Amniotic epithelial cell (primary cell): ENCODE measurements around the gene FOXO3.
A peak's percentile ranks its signal among the peaks of the same experiment; 100 is the strongest.

Source experiments
- DNase-seq: peaks from one replicate; pipeline ENCODE4 v3.0.0-alpha.2; 2010; ENCODE audit warnings: low read depth

The FOXO3 gene

DNA sequence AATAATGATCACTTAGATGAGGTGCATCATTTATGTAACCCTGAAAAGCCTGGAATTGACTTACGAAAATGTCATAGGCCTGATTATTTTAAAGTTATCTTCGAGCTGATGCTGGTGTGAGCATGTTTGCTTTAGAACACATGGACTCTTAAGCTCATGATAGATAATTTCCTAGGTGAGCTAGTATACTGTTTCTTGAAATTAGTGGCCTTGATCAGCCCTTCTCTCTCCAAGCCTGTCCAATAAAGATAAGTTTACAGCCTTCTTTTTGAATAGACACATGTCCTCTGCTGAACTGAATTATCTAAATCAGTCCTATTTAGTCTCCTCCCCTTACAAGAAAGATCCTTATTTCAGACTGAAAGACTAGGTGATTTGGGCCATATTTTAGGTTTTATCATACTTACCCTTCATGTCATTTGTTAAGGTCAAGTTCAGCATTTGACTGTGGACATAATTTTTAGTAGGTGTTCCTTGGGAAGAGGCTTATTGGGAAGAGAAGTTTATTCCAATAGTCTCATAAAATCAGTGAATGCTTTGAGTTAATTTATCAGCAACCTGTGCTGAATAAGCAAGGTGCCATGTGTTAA lies 15.3 kb downstream of the FOXO3 start:
- DNase-seq, result no peak

DNA sequence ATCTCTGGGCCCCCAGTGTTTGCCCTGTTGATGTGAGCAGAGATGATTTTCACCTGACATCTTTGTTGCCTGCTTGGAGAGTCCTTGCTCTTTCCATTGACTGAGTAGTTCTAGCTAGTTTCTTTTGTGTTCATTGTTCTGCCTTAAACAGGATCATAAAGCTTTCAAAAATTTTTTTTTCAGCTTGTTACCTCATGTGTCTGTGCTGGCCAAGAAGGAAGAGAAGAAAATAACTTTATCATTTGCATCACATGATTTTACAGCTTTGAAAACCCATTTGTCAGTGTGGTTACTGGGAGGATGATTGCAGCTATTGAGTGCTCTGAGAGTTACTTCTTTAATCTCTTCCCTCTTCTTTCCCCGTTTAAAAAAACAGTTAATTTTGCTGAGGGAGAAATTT lies 16.0 kb downstream of the FOXO3 start:
- peak; percentile 78 for DNase-seq

DNA sequence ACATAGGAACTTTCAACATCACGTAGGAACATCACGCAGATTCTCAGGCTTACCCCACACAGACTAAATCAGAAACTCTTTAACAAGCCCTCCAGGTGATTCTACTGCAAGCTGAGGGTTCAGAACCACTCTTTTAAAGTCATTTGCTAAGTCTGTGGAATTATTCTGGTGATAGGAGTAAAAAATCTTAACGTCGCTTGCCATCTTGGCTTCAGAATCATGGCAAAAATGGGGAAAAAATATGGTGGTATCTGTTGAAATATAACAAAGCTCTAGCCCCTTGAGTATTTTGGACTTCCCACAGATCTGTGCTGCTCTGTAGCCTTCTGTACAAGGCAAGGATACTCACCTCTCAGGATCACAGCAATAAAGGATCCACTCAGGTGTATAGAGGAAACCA lies 17.4 kb downstream of the FOXO3 start:
- no peak for DNase-seq

DNA sequence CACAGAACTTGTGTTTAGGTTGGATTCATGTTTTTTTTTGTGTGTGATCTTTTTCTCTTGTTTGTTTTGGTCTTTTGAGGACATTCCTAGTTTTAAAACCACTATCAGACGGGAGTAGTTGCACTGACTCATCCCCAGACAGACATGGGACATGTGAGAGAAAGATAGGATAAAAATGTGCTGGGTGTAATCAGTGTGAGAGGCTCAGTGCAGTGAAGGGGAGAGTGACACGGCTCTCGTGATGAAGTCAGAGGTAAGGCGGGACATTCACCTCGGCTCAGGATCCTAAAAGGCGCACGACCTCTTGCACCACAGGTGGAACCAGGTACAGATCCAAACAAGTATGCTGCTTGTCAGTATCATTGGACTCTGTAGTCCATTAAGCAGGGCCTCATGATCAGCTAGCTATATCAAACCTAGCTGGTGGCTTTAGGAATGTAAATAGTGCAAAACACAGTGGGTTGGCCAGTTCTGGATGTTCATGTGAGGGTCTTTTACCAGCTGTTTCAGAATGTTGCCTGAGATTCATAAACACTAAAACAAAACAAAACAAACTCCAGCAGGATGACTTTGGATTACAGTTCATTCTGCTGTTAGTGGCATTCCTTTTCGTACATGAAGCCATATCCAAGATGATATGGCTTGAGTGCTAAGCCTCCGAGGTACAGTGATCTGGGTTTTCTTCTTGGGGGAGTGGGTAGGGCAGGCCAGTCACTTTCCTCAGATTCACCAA lies 18.0 kb downstream of the FOXO3 start:
- DNase-seq, result peak; percentile 94

DNA sequence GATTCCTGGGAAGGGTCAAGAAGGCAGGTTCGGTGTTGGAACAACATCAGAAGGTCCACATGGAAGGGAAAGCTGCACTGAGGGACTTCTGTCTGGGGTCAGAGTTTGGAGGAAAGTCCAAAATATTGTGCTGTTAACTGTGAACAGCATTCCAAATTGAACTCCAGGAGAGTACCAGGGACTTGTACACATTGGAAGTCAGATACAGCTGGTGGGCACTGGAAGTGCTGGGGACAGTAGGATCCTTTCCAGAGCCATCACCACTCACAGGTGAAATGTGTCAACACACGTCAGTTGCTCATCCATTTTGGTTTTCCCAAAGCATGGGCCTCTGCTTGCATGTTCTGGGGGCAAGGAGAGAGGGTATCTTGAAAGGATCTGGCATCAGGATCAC lies 18.6 kb downstream of the FOXO3 start:
- DNase-seq, result no peak

DNA sequence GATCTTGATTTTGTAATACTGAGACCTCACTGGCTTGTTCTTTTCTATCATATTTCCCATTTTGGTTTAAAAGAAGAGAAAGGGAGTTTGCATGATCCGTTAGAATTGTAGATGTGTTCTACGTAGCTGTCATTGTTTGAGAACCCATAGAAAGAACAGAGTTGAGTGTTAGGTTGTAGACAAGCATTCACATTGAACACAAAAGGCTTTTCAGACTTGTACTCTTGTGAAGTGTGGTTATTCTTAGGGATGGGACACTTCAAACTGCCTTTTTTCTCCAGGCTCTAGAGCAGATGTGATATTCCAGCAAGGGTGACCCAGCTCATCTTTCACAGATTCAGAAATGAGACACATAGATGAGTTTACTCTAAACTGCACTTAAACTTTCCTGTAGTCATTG lies 19.9 kb downstream of the FOXO3 start:
- no peak for DNase-seq

DNA sequence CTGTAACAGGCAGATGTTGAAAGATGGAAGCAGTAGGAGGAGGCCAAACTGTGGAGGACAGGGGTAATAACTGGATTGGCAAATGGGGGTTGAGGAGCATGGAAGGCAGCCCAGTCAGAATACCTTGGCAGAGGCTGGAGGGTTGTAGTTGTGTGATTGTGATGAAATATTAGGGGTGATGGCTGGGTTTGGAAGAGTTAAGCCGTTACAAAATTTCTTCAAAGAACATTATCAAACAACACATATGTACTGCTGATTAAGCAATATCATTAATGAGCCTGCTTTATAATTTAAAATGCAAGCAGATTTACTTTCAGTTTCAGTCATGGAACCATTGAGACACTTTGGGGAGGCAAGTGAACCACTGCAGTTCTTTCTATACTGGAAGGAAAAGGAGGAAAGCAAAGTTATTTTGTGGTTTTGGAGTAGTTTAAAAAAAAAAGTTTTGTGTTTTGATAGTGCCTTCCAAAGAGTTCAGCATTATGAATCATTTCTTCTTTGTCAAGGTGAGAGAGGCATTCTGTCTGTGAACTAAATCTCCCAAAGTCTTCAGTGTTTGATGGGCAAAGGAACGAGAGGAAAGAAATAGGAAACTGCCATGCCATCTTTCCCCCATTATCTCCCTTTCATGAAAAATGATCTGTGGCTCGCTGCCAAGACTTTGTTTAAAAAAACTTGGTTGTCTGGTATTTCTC lies 20.7 kb downstream of the FOXO3 start:
- DNase-seq, result peak; percentile 99

DNA sequence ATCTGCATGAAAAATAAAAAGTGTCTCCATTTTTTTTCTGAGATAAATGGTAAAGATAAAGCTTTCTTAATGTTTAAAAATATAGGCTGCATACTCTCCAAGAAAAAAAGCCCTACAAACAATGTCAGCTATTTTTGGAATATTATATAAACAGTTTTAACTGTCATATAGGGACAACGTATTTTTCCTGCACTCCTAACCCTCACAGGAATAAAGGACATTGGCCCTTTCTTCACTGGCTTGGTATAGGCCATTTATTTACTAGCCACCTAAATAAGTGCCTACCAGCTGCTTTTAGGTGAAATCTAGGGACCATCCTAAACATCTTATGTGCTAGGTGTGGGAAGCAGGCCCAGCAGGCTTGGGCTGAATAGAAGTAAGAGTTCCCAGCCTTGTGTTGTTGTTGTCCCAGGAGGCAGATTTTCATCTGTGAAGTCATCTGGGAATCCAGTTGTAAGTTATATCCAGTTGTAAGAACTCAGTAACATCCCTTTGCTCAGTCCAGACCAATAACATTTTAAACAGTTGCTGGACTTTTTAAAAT lies 21.3 kb downstream of the FOXO3 start:
- DNase-seq, result peak; percentile 66

DNA sequence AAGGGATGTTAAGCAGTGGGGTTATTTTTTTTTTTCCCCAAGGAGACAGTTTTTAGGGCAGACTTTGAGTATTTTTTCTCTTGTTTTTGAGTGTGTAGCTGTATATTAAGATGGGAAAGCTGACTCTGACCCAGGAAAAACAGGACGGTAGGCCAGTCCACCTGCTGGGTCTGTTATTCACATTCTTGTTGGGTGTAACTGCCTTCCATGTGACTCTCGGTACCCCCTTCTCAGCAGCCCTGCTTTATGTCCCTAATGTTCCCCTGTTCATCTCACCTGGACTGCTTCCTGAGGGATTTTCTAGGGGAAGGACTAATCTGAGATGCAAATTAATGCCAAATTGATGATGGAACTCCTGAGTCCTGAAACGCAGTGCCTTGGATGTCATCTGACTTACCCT lies 21.9 kb downstream of the FOXO3 start:
- no peak for DNase-seq

DNA sequence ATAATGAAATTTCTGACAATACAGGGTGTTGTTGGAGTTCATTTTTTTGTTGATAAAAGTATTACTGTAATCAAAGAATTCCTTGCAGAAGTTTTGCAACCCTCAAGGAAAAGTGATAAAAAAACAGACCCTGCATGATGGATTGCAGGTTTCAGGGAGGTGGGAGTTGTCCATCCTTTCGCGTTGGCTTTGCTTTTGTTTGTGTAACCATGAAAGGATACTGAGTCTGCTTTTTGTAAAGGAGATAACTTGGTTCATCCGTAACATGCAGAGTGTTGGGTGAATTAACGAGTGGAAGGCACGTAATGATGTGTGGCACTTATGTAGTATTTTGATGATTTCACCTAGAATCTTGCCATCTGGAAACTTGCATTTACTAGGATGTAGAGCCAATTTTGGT lies 23.6 kb downstream of the FOXO3 start:
- peak; percentile 94 for DNase-seq

DNA sequence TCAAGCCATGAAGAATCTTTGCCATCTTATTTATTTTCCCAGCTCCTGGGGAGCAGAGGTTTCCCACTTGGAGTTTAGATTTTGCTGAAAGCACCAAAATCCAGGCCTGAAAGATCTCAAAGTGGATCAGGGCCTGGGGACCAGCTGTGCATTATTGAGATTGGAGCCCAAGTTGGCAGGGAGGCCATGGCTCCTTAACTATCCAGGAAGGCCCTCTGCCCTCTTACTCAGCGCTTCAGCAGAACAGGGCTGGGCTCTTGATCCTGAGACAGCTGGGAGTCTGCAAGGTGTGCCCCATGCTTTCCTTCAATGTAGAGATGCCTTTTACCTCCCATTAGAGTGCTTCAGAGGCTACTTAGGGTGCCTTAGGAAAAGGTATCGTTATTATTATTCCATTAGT lies 24.6 kb downstream of the FOXO3 start:
- no peak for DNase-seq

DNA sequence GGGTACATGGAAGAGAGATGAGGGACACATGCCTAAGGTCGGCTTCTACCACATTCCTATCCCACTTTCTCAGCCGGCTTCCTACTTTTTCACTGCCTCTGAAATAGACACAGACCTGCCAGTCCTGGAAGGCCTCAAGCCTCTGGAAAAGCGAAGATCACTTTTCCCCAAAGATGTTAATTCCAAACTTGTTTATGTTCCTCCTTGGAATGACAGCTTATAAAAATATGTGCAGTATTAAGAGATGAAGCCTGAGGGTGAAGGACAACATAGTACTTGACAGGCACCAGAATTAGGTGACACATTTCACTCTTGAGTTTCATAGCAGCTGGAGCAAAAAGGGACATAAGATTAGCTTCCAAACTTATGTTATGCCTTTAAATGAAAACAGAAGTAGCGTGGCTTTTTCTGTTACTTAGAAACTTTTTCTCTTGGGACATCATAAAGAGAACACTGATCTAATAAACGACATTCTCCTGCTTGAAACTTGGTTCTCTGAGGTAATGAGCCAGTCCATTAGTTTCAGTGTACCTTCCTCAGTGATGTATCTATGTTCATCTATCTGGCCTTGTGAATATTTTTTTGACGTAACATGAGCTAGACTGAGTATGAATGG lies 25.3 kb downstream of the FOXO3 start:
- DNase-seq, result no peak

DNA sequence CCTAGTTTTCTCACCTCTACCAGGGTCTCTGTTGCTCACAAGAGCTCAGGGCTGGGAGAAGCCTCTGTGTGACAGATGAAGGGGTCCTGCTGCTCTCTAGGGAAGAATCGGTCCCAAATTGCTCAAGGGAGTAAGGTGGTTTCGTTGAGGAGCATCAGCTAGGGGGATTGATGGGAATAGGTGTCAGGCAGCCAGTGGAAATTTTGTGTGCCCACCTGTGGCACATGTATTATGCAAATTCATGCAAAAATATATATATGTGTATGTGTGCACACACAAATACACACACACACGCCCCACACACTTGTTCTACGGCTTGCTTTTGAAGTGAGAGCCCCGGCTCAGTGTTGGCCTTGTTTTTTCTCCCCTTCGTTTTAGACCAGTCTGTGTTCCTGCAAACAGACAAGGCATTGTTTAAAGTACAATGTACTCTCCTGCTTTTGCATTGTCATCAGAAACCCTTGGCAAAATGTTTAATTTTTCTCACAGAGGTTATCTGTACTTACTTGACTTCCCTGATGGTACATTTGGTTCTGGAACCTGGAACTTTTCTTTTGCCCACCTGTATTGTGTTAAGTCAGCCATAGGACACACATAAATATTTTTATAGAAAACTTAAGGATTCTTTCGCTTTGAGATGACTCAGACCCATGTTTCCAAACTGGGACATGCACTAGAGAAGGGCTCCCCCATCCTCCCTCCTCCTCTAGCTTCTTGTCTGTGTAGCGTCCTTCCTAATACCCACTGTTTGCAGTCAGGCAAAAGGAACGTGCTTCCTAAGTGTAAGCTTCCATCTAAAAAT lies 26.7 kb downstream of the FOXO3 start:
- peak; percentile 91 for DNase-seq

DNA sequence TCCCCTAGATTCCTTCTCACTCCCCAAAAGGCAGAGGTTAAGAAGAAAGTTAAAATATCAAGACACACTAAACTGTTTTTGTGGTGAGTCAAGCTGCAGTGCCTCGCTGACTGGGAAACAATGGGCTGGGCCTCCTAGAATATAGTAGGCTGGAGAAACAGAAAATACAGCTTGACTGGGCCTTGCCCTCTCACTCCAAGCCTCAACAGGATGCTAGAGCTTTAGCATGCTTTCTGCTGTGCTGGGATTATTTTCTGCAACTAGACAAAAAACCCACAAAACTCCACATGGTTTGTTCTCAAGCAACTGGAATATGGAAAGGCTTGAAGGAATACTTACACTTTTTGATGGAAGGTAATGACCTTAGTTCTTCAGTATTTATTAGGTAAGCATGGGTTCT lies 27.9 kb downstream of the FOXO3 start:
- peak; percentile 73 for DNase-seq

DNA sequence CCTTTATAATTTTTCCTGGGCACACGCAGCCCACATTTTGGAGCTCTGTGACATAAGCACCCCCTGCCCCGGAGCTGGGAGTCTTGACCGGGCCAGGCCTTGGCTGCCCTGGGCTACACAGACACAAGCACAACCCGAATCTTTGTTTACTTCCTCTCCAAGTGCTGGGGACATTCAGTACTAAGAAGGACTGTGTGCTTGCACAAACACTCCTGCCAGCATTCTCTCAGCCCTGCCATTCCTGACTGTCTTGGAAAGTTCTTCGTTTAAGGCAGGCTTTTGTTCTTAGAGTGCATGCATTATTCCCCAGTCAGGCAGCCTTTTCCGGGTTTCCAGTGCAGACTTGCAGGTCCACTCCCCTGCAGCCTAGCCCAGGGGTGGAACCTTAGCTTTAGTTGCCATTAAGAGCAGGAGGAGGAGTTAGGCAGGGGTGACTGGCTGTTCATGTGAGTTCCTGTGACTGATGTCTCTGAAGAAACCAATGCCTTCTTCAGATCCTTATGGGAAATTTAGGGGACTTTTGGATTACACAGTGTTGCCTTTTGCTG lies 28.6 kb downstream of the FOXO3 start:
- DNase-seq, result peak; percentile 83

DNA sequence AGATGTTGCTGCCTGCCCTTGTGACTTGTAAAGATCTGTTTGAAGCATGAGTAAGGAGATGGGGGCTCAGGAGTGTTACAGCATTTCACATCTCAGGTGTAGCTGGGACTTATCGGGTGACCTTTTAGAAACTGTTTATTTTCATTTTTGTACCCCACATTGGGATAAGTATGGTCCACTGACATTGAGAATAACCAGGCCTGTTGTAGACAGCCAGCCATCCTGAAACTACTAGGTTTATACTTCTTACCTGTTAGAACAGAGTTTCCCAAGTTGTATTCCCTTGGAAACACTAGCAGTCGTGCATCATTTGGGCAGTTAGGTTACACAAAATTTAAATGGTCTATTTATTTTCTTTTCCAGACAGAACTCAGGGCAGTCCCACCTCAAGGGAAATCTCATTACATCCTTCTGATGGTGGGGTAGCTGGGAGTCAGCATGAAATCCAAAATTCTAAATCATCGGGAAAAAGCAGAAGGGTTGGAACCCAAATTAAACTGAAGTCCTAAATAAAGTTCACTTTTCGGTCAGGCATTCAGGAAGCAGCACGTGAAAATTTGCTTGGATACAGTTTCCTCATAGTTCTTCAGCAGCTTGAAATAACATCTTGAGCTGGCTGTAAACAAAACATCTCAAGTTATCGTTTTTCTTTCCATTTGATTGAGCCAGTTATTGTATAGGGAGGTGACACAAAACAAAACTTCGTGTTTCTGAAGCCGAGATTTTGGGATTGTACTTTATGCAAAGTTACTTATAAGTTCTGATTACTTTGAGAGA lies 30.5 kb downstream of the FOXO3 start:
- no peak for DNase-seq

DNA sequence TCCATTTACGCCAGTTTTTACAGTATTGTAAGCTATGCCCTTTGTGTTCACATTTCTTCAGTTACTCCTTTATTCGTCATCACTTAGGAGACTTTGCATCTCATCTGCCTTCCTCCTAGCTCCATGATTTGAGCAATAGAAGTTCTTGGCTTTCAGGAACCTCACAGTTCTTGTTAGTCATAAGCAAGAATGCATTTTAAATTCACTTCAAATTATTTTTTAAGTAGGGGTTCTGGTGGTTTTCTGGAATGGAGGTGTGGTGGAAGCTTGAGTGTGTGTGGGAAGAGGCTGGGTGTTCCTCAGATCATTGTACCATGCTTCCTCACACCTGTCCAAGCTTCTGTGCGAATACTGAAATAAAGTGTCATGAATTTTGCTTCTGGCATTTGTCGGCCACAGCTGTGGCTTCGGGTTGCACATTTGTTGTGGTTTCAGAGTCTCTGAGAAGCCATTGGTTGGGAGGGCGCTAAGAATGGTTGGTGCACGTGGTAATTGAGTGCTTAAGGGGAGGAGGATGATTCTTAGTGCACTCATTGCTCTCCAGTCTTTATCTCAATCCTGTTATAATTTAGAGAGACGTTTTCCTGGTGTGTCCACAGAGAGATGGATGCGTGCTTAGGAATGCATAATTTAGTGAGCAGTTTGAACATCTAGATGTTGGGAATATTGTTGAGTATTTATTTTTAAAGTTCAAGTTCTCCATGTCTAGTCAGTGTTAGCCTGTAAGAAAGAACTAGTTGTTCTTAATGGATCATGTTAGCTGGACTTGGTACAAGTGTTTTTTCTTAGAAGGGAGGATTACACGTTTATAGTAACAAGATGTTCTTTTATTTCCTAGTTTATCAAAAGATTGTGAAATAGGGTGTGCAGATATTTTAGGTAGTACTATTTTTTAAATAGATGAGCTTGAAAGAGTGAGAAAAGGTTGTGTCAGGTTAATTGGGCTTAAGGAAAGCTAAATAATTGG lies 31.9 kb downstream of the FOXO3 start:
- peak; percentile 93 for DNase-seq

DNA sequence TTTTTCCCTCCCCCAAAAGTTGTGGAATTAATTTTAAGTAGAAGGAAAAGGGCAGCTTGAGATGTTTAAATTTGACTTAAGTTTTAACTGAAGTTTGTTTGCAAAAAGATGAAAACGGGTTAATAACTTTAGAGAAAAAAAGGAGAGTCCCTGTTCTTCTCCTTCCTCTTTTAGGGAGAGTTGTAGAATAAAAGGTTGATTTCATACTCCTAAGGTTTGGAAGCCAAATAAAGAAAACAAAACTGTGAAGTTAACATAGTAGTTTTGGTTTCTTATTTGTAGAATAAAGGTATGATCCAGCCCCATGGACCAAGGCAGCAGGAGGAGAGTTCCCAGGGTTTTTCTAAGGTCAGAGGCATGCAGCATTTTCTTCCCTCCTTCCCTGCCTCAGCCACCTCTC lies 33.4 kb downstream of the FOXO3 start:
- DNase-seq, result no peak

DNA sequence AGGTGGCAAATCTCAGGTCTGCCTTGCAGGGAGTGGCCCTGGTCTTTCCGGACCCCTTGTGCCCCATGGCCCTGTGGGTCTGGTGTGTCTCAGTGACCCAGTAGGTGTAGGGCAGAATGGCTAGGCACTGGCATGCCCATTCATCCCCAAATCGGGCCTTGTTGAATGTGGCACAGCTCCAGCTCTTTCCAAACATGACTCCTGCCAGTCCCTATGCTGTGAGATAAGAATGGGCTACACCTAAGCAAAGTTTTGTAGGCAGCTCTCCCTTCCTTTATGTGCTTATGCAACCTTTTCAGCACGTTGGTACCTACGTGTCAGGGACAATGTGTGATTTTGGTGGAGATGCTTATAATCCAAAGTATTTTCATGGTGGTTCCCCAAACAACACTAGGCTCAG lies 33.9 kb downstream of the FOXO3 start:
- DNase-seq, result no peak

DNA sequence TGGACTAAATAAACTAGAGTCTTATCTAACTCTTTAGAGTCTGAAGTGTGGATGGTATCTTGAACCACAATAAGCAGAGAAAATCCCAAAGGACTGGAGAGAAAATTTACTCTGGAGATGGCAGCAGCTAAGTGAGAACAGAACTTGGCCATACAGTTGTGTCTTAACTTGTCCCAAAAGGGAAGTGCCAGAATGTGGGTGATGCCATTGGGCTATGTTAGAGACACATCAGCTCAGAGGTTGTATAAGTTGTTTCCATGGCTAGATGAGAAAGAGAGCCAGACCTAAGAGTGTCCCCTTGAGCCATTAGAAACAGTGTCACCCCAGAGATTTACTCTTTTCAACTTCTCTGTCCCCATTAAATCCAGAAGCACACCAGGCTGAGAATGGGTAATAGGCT lies 36.2 kb downstream of the FOXO3 start:
- DNase-seq, result no peak
